ENCODE results near the gene CTBP2.

CTBP2 gene

DNA sequence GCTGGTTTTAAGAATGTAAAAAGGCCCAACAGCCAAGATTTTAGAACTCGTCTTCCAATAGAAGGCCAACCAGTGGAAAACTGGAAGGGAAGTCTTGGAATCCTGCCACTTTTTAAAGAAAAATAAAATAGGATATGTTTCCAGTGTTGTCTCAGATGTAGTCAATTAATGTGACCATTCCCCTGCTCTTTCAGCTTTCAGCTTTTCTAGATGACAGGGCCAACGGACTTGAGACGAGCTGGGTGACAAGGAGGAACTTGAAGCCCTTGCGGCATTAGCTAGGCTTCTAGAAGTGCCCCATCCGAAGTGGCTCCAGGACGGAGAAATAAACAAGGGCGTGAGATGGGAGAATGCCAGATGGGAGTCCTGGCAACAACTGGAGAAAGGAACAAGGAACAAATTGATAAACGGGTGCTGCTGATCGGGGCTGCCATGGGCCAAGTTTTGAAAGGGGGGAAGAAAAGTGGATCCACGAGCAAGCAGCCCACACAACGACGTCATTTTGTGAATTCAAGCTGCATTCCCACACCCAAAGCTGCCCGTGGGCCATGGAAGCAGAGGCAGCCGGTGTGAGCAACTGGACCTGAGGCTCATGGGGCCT lies 42.3 kb downstream of the CTBP2 start:
- no peaks in the 10 kb centered on the region for H3K27me3 ChIP-seq (ENCODE audit: control insufficient read depth, low read length)
- no peak overlapping the region for H3K4me3 ChIP-seq (ENCODE audit: low read length)
- no peaks in the 10 kb centered on the region for H3F3A ChIP-seq (ENCODE audit: control insufficient read depth, insufficient read depth)
- H3K9me3 ChIP-seq (ENCODE audit: control insufficient read depth, insufficient read depth, low read length), result no peaks in the 10 kb centered on the region
- no peaks in the 10 kb centered on the region for H3K36me3 ChIP-seq (ENCODE audit: control insufficient read depth, low read length)
- H3K4me1 ChIP-seq (ENCODE audit: control insufficient read depth, low read length), result no peaks in the 10 kb centered on the region
- TF ChIP-seq, protein P1, sequence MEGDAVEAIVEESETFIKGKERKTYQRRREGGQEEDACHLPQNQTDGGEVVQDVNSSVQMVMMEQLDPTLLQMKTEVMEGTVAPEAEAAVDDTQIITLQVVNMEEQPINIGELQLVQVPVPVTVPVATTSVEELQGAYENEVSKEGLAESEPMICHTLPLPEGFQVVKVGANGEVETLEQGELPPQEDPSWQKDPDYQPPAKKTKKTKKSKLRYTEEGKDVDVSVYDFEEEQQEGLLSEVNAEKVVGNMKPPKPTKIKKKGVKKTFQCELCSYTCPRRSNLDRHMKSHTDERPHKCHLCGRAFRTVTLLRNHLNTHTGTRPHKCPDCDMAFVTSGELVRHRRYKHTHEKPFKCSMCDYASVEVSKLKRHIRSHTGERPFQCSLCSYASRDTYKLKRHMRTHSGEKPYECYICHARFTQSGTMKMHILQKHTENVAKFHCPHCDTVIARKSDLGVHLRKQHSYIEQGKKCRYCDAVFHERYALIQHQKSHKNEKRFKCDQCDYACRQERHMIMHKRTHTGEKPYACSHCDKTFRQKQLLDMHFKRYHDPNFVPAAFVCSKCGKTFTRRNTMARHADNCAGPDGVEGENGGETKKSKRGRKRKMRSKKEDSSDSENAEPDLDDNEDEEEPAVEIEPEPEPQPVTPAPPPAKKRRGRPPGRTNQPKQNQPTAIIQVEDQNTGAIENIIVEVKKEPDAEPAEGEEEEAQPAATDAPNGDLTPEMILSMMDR (IDR thresholded peaks at IDR 0.05; ENCODE audit: low read depth, low read length, poor library complexity, severe bottlenecking), result no peak
- no peak for TF ChIP-seq EZH2phosphoT487 (IDR thresholded peaks at IDR 0.05; ENCODE audit: borderline replicate concordance, low read length)
- no peaks in the 10 kb centered on the region for H3K9me2 ChIP-seq (replicated peaks; ENCODE audit: control insufficient read depth, low read length)
- no peak overlapping the region for H3K4me2 ChIP-seq (ENCODE audit: low read length)
- H3K27ac ChIP-seq (ENCODE audit: low read depth, low read length), result no peak overlapping the region
- peaks cover 13% of the 10 kb centered on the region for H3K79me2 ChIP-seq (ENCODE audit: control insufficient read depth, low read length)
- H4K20me1 ChIP-seq (ENCODE audit: control insufficient read depth, insufficient read depth, low read depth, low read length), result 0 out of 2 replicates have a peak, but pooled peaks cover 4% of the 10 kb centered on the region

DNA sequence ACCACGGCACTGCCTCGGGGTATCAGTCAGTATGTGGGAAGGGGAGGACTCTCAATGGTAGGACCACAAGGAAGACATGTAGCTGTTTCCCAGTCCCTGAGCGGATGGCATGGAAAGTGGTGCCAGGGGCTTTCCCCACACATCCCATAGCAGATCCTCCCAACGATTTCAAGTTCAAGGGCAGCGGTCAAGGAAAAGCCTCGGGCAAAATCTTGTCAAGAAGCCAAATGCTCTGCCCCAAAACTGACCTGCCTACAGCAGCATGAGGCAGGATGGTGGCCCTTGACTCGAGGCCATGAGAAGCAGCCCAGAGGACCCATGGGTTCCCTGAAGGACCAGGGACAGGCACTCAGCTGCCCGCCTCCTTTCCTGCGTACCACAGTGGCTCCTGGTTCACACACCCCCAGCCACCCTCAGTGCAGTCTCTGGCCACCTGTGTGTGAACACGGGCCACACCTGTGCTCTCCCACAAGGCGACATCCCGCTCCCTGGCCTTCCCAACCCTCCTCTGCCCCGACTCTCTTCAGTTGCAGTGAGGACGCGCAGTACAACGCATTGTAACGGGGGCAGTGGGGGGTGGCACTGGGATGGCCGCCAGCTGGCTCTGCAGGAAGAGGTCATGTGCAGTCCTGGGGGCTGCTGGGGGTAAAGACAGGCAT lies 43.6 kb downstream of the CTBP2 start:
- H3K27me3 ChIP-seq (ENCODE audit: control insufficient read depth, low read length), result no peaks in the 10 kb centered on the region
- no peak overlapping the region for H3K27ac ChIP-seq (ENCODE audit: low read depth, low read length)
- no peaks in the 10 kb centered on the region for H3K36me3 ChIP-seq (ENCODE audit: control insufficient read depth, low read length)
- H3F3A ChIP-seq (ENCODE audit: control insufficient read depth, insufficient read depth), result no peaks in the 10 kb centered on the region
- H3K79me2 ChIP-seq (ENCODE audit: control insufficient read depth, low read length), result peaks cover 13% of the 10 kb centered on the region; the same call in 1 of the 2 replicates
- H3K4me2 ChIP-seq (ENCODE audit: low read length), result no peak overlapping the region
- no peak overlapping the region for H3K4me3 ChIP-seq (ENCODE audit: low read length)
- 0 out of 2 replicates have a peak, but pooled peaks cover 4% of the 10 kb centered on the region for H4K20me1 ChIP-seq (ENCODE audit: control insufficient read depth, insufficient read depth, low read depth, low read length)
- no peaks in the 10 kb centered on the region for H3K9me3 ChIP-seq (ENCODE audit: control insufficient read depth, insufficient read depth, low read length)
- no peaks in the 10 kb centered on the region for H3K4me1 ChIP-seq (ENCODE audit: control insufficient read depth, low read length)
- H3K9me2 ChIP-seq (replicated peaks; ENCODE audit: control insufficient read depth, low read length), result no peaks in the 10 kb centered on the region
- TF ChIP-seq, protein P1 (IDR thresholded peaks at IDR 0.05; ENCODE audit: low read depth, low read length, poor library complexity, severe bottlenecking), result no peak
- TF ChIP-seq EZH2phosphoT487 (IDR thresholded peaks at IDR 0.05; ENCODE audit: borderline replicate concordance, low read length), result no peak

DNA sequence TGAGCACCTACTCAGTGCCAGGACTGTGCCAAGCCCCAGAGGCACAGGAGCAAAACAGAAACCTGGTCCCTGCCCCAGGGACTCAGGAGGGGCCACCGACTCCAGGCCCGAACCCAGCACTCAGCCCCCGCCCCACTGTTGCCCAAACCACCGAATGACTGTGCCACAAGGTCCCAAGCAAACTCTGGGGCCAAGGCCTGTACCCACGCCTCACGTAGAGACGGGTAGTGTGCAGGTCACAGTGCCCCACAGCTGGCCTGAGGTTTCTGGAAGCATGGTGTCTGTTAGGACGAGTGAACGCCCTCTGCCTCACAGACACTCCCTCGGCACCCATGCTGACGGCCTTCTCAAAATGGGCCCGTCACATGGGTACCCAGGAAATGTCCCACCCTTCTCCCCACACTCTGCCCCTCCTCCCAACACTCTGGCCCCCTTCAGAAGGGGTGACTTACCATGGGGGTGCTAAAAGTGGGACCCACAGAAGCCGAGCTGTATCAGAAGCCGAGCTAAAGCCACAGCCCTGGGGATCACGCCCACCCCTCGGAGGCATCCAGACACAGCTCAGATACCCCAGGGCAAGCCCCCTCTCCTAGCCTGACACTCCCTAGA lies 44.2 kb downstream of the CTBP2 start:
- Histone ChIP-seq H3K27me3 (ENCODE audit: control insufficient read depth, low read length) (no peaks in the 10 kb centered on the region), H3K36me3 (ENCODE audit: control insufficient read depth, low read length) (no peaks in the 10 kb centered on the region), H3K27ac (ENCODE audit: low read depth, low read length) (no peak overlapping the region), H3K9me2 (replicated peaks; ENCODE audit: control insufficient read depth, low read length) (no peaks in the 10 kb centered on the region), H3K4me2 (ENCODE audit: low read length) (no peak overlapping the region), H3K4me3 (ENCODE audit: low read length) (no peak overlapping the region), H3K9me3 (ENCODE audit: control insufficient read depth, insufficient read depth, low read length) (no peaks in the 10 kb centered on the region), H3K79me2 (ENCODE audit: control insufficient read depth, low read length) (peaks cover 13% of the 10 kb centered on the region; the same call in 1 of the 2 replicates), H3K4me1 (ENCODE audit: control insufficient read depth, low read length) (no peaks in the 10 kb centered on the region), H3F3A (ENCODE audit: control insufficient read depth, insufficient read depth) (no peaks in the 10 kb centered on the region), H4K20me1 (ENCODE audit: control insufficient read depth, insufficient read depth, low read depth, low read length) (0 out of 2 replicates have a peak, but pooled peaks cover 4% of the 10 kb centered on the region)
- TF ChIP-seq, protein P1 (IDR thresholded peaks at IDR 0.05; ENCODE audit: low read depth, low read length, poor library complexity, severe bottlenecking), result no peak
- no peak for TF ChIP-seq EZH2phosphoT487 (IDR thresholded peaks at IDR 0.05; ENCODE audit: borderline replicate concordance, low read length)
